ENCODE measurements around the gene ATAD2B. TPM values are rescaled to one million over a fixed set of nuclear protein-coding genes. Genes with fewer than 3 reads are reported as not detected.
"Not testable (repeated sequence)": the region's sequence is repeated elsewhere in the genome, so short reads cannot be mapped to it uniquely, and the experiment has no call there.

The ATAD2B gene
- total RNA-seq, 1 donor from 2014 or later = 38.5 TPM

DNA sequence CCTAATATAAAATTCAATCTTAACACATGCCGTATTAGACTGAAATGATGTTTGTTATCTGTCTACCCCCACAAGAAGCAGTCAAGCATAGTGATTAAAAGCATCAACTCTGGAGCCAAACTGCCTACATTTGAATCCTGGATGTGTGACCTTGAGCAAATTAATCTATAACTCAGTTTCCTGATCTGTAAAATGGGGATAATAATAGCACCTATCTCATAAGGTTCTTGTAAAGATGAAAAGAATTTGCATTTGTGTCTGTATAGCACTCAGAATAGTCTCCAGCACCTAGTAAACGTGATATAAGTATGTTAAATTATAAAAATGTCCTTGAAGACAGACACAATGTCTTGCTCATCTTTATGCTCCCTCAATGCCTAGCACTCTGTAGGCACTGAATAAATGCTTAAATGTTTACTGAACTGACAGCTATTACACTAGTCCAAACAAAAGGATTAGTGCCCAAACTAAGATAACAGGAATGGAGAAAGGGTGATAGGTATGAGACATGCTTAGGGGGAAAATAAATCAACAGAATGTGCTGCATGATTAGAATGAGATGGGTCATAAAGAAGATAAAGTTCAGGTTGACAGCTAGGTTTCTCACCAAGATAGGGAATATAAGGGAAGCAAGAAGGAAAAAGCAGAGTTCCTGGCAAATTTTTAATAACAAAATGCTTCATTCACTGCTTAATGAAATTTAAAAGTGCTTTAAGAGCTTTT, 180.6 kb downstream of the ATAD2B start:
- peaks cover 0 to 9% of the 10 kb centered on the region in 2 donors for H3K36me3 ChIP-seq
- H3K9me3 ChIP-seq = no peaks in the 10 kb centered on the region
- no peaks in the 10 kb centered on the region for H3K27me3 ChIP-seq
- H3K27ac ChIP-seq = no peak overlapping the region
- peaks cover 15% of the 10 kb centered on the region for H3K4me1 ChIP-seq
- H3K4me3 ChIP-seq = no peak overlapping the region
- intact Hi-C loops (cut with DNase I) = no loop called here
- DNase-seq (ENCODE audit: extremely low spot score in 2 of 2) = no peak
- TF ChIP-seq, protein P1, sequence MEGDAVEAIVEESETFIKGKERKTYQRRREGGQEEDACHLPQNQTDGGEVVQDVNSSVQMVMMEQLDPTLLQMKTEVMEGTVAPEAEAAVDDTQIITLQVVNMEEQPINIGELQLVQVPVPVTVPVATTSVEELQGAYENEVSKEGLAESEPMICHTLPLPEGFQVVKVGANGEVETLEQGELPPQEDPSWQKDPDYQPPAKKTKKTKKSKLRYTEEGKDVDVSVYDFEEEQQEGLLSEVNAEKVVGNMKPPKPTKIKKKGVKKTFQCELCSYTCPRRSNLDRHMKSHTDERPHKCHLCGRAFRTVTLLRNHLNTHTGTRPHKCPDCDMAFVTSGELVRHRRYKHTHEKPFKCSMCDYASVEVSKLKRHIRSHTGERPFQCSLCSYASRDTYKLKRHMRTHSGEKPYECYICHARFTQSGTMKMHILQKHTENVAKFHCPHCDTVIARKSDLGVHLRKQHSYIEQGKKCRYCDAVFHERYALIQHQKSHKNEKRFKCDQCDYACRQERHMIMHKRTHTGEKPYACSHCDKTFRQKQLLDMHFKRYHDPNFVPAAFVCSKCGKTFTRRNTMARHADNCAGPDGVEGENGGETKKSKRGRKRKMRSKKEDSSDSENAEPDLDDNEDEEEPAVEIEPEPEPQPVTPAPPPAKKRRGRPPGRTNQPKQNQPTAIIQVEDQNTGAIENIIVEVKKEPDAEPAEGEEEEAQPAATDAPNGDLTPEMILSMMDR (IDR thresholded peaks at IDR 0.05) = no peak
- TF ChIP-seq POLR2AphosphoS5 (IDR thresholded peaks at IDR 0.05; ENCODE audit: insufficient read depth in 1 of 2, low read depth in 1 of 2) (no peak), POLR2A (IDR thresholded peaks at IDR 0.05) (no peak)

DNA sequence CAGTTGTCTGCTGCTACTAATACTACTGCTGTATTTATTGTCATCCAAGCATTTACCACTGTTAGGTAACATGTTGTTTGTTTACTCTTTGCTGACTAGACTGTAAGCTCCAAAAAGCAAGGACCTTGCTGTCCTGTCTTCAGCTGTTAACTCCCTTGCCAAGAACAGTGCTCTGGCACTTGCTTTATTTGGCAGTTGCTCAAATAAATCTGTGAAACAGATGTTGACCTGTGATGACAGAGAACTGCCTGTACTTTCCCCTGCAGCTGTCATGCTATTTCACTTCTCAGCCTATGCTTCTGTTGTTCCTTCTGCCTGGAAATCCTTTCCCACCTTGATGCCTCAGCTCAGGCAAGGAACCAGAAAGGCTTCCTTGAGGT, 181.2 kb downstream of the ATAD2B start:
- intact Hi-C loops (cut with DNase I) = no loop called here
- H3K27ac ChIP-seq = no peak overlapping the region
- no peak for DNase-seq (ENCODE audit: extremely low spot score in 2 of 2)

DNA sequence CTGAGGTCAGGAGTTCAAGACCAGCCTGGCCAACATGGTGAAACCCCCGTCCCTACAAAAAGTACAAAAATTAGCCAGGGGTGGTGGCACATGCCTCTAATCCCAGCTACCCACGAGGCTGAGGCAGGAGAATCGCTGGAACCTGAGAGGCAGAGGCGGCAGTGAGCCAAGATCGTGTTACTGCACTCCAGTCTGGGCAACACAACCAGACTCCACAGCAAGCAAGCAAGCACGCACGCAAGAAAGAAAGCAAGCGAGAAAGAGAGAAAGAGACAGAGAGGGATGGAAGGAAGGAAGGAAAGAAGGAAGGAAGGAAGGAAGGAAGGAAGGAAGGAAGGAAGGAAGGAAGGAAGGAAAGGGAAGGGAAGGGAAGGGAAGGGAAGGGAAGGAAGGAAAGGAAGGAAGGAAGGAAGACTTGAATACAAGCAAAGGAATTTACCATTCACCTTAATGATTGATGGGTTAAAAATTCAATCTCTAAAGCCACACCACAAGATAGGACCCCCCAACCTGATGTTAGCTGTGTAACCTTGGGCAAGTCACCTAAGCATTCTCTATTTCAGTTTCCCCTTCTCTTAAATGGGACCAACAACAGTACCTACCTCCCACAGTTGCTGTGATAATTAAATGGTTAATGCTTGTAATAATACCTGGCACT, 181.7 kb downstream of the ATAD2B start:
- Histone ChIP-seq H3K36me3 (no peaks in the 10 kb centered on the region), H3K4me3 (no peak overlapping the region), H3K27me3 (no peaks in the 10 kb centered on the region), H3K27ac (no peak overlapping the region), H3K4me1 (peaks cover 15% of the 10 kb centered on the region), H3K9me3 (no peaks in the 10 kb centered on the region)
- DNase-seq (ENCODE audit: extremely low spot score in 2 of 2) = no peak
- intact Hi-C loops (cut with DNase I) = no loop called here
- no peak for TF ChIP-seq POLR2AphosphoS5 (IDR thresholded peaks at IDR 0.05; ENCODE audit: insufficient read depth in 1 of 2, low read depth in 1 of 2)
- TF ChIP-seq, protein P1 (IDR thresholded peaks at IDR 0.05) = no peak
- TF ChIP-seq POLR2A (IDR thresholded peaks at IDR 0.05) = no peak

More for the DNA sequence above, 181.2 kb downstream of the ATAD2B start:
- no peaks in the 10 kb centered on the region for H3K27me3 ChIP-seq
- no peak overlapping the region for H3K4me3 ChIP-seq
- H3K36me3 ChIP-seq = peaks cover 0 to 5% of the 10 kb centered on the region in 2 donors
- peaks cover 15% of the 10 kb centered on the region for H3K4me1 ChIP-seq
- no peaks in the 10 kb centered on the region for H3K9me3 ChIP-seq
- TF ChIP-seq POLR2A (IDR thresholded peaks at IDR 0.05) (no peak), POLR2AphosphoS5 (IDR thresholded peaks at IDR 0.05; ENCODE audit: insufficient read depth in 1 of 2, low read depth in 1 of 2) (peak in 1 of 2 donors; percentile 76)

DNA sequence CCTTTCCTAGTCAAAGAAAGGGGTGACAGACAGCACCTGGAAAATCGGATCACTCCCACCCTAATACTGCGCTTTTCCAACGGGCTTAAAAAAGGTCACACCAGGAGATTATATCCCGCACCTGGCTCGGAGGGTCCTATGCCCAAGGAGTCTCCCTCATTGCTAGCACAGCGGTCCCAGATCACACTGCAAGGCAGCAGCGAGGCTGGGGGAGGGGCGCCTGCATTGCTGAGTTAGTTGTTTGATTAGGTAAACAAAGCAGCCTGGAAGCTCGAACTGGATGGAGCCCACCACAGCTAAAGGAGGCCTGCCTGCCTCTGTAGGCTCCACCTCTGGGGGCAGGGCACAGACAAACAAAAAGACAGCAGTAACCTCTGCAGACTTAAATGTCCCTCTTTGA, 190.1 kb downstream of the ATAD2B start:
- DNase-seq (ENCODE audit: extremely low spot score in 2 of 2); H3K27ac ChIP-seq; intact Hi-C loops (cut with DNase I); H3K4me3 ChIP-seq; H3K9me3 ChIP-seq; H3K27me3 ChIP-seq; H3K4me1 ChIP-seq; H3K36me3 ChIP-seq: not testable (repeated sequence)

DNA sequence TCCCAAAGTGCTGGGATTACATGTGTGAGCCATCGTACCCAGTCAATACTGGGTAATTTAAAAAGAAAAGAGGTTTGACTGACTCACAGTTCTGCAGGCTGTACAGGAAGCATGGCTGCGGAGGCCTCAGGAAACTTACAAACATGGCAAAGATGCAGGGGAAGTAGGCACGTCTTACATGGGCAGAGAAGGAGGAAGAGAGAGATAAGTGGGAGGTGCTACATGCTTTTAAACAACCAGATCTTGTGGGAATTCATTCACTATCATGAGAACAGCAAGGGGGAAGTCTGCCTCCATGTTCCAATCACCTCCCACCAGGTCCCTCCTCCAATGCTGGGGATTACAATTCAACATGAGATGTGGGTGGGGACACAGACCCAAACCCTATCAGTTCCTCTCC, 192.5 kb downstream of the ATAD2B start:
- H3K27me3 ChIP-seq = no peaks in the 10 kb centered on the region
- H3K9me3 ChIP-seq = no peaks in the 10 kb centered on the region
- intact Hi-C loops (cut with DNase I) = no loop called here
- no peak for DNase-seq (ENCODE audit: extremely low spot score in 2 of 2)
- no peaks in the 10 kb centered on the region for H3K4me1 ChIP-seq
- no peaks in the 10 kb centered on the region for H3K36me3 ChIP-seq
- no peak overlapping the region for H3K27ac ChIP-seq
- H3K4me3 ChIP-seq = no peak overlapping the region
- TF ChIP-seq, protein P1 (IDR thresholded peaks at IDR 0.05) = no peak
- TF ChIP-seq POLR2A (IDR thresholded peaks at IDR 0.05) (no peak), POLR2AphosphoS5 (IDR thresholded peaks at IDR 0.05; ENCODE audit: insufficient read depth in 1 of 2, low read depth in 1 of 2) (no peak)

DNA sequence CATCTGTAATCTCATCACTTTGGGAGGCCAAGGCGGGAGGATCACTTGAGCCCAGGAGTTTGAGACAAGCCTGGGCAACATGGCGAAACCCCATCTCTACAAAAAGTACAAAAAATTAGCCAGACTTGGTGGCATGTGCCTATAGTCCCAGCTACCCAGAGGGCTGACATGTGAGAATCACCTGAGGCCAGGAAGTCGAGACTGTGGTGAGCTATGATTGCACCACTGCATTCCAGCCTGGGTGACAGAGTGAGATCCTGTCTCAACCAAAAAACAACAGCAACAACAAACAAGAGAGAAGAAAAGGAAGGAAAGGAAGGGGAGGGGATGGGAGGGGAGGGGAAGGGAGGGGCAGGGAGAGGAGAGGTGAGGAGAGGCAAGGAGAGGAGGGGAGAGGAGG, 203.9 kb downstream of the ATAD2B start:
- DNase-seq (ENCODE audit: extremely low spot score in 2 of 2); H3K36me3 ChIP-seq; intact Hi-C loops (cut with DNase I); H3K27me3 ChIP-seq; H3K4me3 ChIP-seq; H3K4me1 ChIP-seq; H3K27ac ChIP-seq; H3K9me3 ChIP-seq: not testable (repeated sequence)
